Esophagus squamous epithelium (tissue), 4 donors: Measurements from ENCODE around the gene ANKH.

Source experiments
- CTCF ChIP-seq, 6 experiments: fragments of 450-650 bp in 4 of 6; fragments of 200-600 bp in 2 of 6; sonication (generic) in 2 of 6; IDR thresholded peaks; one replicate each; pipeline ENCODE4 v1.5.1; 2016 to 2019; ENCODE audit warnings: antibody characterized with exemption in 6 of 6, mild to moderate bottlenecking in 4 of 6, moderate library complexity in 4 of 6
- POLR2A ChIP-seq, 4 donors: fragments of 450-650 bp; IDR thresholded peaks; one replicate each; pipeline ENCODE4 v1.6.1; 2017; ENCODE audit warnings: antibody characterized with exemption in 4 of 4, mild to moderate bottlenecking in 4 of 4, moderate library complexity in 3 of 4

- TF ChIP-seq CTCF (IDR thresholded peaks at IDR 0.05) (no peak), POLR2A (IDR thresholded peaks at IDR 0.05) (no peak)
Observed at GRCh38 chr5:14659821-14660607, 211.6 kb downstream of the ANKH start.
